H1 (cell line): ENCODE measurements around the gene EIF2B5. TPM values are rescaled to one million over a fixed set of nuclear protein-coding genes. Genes with fewer than 3 reads are reported as not detected.

ENCODE experiments used
- CTCF ChIA-PET: fragments of 300-600 bp; sonication (Branson Sonifier 250); formaldehyde crosslinking; loops from one replicate; lab custom pipeline; 2021; ENCODE audit not compliant: partially characterized antibody; lab: Charles Lee
- POLR2A ChIA-PET: fragments of 300-600 bp; sonication (Branson Sonifier 250); formaldehyde crosslinking; loops from one replicate; lab custom pipeline; 2021; ENCODE audit warnings: inconsistent platforms; ENCODE audit not compliant: partially characterized antibody; lab: Charles Lee
- DNase-seq, 2 experiments: peaks; one replicate each; pipeline versions ENCODE4 v3.0.0 to v3.0.0-alpha.2; 2010 to 2022; ENCODE audit warnings: low spot score in 2 of 2, low read depth in 1 of 2, mixed read lengths in 1 of 2
- FAIRE-seq: peaks from 2 replicates; lab custom pipeline; 2011; peaks lifted over from hg19 to GRCh38; lab: Jason Lieb, UNC
- H2AFZ ChIP-seq: 2 replicates; pipeline ENCODE4 v1.8.1; 2012; ENCODE audit warnings: low read length, inconsistent platforms
- H2AK5ac ChIP-seq: 2 replicates; pipeline ENCODE4 v1.6.1; 2013; ENCODE audit warnings: low read depth, low read length
- H2BK120ac ChIP-seq: replicated peaks from 2 replicates; pipeline ENCODE3; 2013; ENCODE audit warnings: low read depth, low read length, inconsistent platforms
- H2BK12ac ChIP-seq: 2 replicates; pipeline ENCODE4 v1.6.1; 2013; ENCODE audit warnings: low read depth, low read length
- H2BK15ac ChIP-seq: 2 replicates; pipeline ENCODE4 v1.6.1; 2013; ENCODE audit warnings: low read length
- H2BK20ac ChIP-seq: 2 replicates; pipeline ENCODE4 v1.6.1; 2013; ENCODE audit warnings: low read length
- H2BK5ac ChIP-seq: 2 replicates; pipeline ENCODE4 v1.6.1; 2013; ENCODE audit warnings: low read depth, low read length
- H3K14ac ChIP-seq: 2 replicates; pipeline ENCODE4 v1.6.1; 2013; ENCODE audit warnings: inconsistent platforms; ENCODE audit not compliant: insufficient read length
- H3K18ac ChIP-seq: 2 replicates; pipeline ENCODE4 v1.6.1; 2013; ENCODE audit warnings: low read length; ENCODE audit errors: extremely low read depth
- H3K23ac ChIP-seq: 2 replicates; pipeline ENCODE4 v1.6.1; 2013; ENCODE audit warnings: inconsistent platforms; ENCODE audit not compliant: insufficient read length
- H3K23me2 ChIP-seq: 2 replicates; pipeline ENCODE4 v1.6.1; 2013; ENCODE audit warnings: low read depth, low read length
- H3K27ac ChIP-seq: 2 replicates; pipeline ENCODE4 v1.6.1; 2011; ENCODE audit warnings: low read depth, low read length, inconsistent platforms
- H3K27me3 ChIP-seq, 4 experiments: replicated peaks in 1 of 4; 1 replicate in 1 of 4; 2 replicates in 3 of 4; pipeline versions ENCODE4 v1.6.1 to v1.8.1; 2011 to 2013; ENCODE audit warnings: low read length in 3 of 4, mild to moderate bottlenecking in 3 of 4, inconsistent platforms in 2 of 4, mixed read lengths in 2 of 4, moderate library complexity in 1 of 4; ENCODE audit not compliant: control insufficient read depth in 3 of 4, insufficient read depth in 3 of 4; ENCODE audit errors: extremely low read depth in 1 of 4
- H3K36me3 ChIP-seq, 4 experiments: 2 replicates each; pipeline versions ENCODE4 v1.6.1 to v1.8.1; 2011 to 2013; ENCODE audit warnings: mild to moderate bottlenecking in 4 of 4, low read length in 3 of 4, moderate library complexity in 2 of 4, control low read depth in 1 of 4, inconsistent platforms in 1 of 4; ENCODE audit not compliant: insufficient read depth in 4 of 4, control insufficient read depth in 2 of 4
- H3K4ac ChIP-seq: replicated peaks from 2 replicates; pipeline ENCODE3; 2013; ENCODE audit warnings: low read length, low read depth, mixed read lengths, inconsistent platforms; ENCODE audit not compliant: insufficient read length
- H3K4me1 ChIP-seq, 4 experiments: replicated peaks in 1 of 4; 1 replicate in 1 of 4; 2 replicates in 3 of 4; pipeline versions ENCODE4 v1.6.1 to v1.8.1; 2011 to 2013; ENCODE audit warnings: low read length in 3 of 4, inconsistent platforms in 2 of 4, mixed read lengths in 1 of 4; ENCODE audit not compliant: insufficient read depth in 4 of 4, control insufficient read depth in 3 of 4
- H3K4me2 ChIP-seq, 2 experiments: 2 replicates each; pipeline versions ENCODE4 v1.6.1 to v1.8.1; 2011 to 2013; ENCODE audit warnings: low read depth in 2 of 2, low read length in 2 of 2, control low read depth in 1 of 2, inconsistent platforms in 1 of 2, mild to moderate bottlenecking in 1 of 2; ENCODE audit not compliant: insufficient read depth in 1 of 2
- H3K4me3 ChIP-seq, 4 experiments: fragments of 200-600, 300-600 bp in 1 of 4; sonication (generic), shearing (Covaris generic), sonication (Bioruptor Twin) in 1 of 4; 2 replicates each; pipeline versions ENCODE4 v1.5.1 to v1.8.1; 2011 to 2016; ENCODE audit warnings: low read length in 4 of 4, low read depth in 3 of 4, control low read depth in 2 of 4, inconsistent platforms in 2 of 4, mild to moderate bottlenecking in 2 of 4, mixed read lengths in 1 of 4, moderate library complexity in 1 of 4; ENCODE audit not compliant: insufficient read depth in 2 of 4; ENCODE audit errors: extremely low read depth in 1 of 4
- H3K56ac ChIP-seq: replicated peaks from 2 replicates; pipeline ENCODE3; 2013; ENCODE audit warnings: low read depth, mild to moderate bottlenecking, mixed read lengths, low read length, inconsistent platforms; ENCODE audit not compliant: insufficient read length
- H3K79me1 ChIP-seq: 2 replicates; pipeline ENCODE4 v1.6.1; 2013; ENCODE audit warnings: low read depth, low read length, control low read depth
- H3K79me2 ChIP-seq, 2 experiments: 2 replicates each; pipeline versions ENCODE4 v1.6.1 to v1.8.1; 2012 to 2013; ENCODE audit warnings: low read length in 2 of 2, mild to moderate bottlenecking in 2 of 2, inconsistent platforms in 1 of 2; ENCODE audit not compliant: insufficient read depth in 2 of 2, control insufficient read depth in 1 of 2
- H3K9ac ChIP-seq, 4 experiments: replicated peaks in 1 of 4; 1 replicate in 1 of 4; 2 replicates in 3 of 4; pipeline versions ENCODE4 v1.6.1 to v1.8.1; 2011 to 2013; ENCODE audit warnings: low read depth in 3 of 4, low read length in 3 of 4, control low read depth in 2 of 4, mild to moderate bottlenecking in 2 of 4, moderate library complexity in 2 of 4, inconsistent platforms in 1 of 4; ENCODE audit errors: extremely low read depth in 1 of 4
- H3K9me3 ChIP-seq, 2 experiments: 2 replicates each; pipeline versions ENCODE4 v1.6.1 to v1.8.1; 2012 to 2013; ENCODE audit warnings: mild to moderate bottlenecking in 2 of 2, moderate library complexity in 2 of 2, control low read depth in 1 of 2, inconsistent platforms in 1 of 2, low read depth in 1 of 2, low read length in 1 of 2, mixed read lengths in 1 of 2; ENCODE audit not compliant: insufficient read depth in 2 of 2
- H4K20me1 ChIP-seq, 2 experiments: replicated peaks in 1 of 2; 2 replicates each; pipeline versions ENCODE3 to v1.8.1; 2011 to 2013; ENCODE audit warnings: inconsistent platforms in 2 of 2, low read length in 2 of 2, mild to moderate bottlenecking in 1 of 2; ENCODE audit not compliant: insufficient read depth in 2 of 2, control insufficient read depth in 1 of 2
- H4K5ac ChIP-seq: 2 replicates; pipeline ENCODE4 v1.6.1; 2013; ENCODE audit warnings: low read length, low read depth, mixed read lengths, inconsistent platforms; ENCODE audit not compliant: insufficient read length
- H4K8ac ChIP-seq: 2 replicates; pipeline ENCODE4 v1.8.0; 2013; ENCODE audit warnings: mild to moderate bottlenecking, moderate library complexity, low read length, inconsistent platforms; ENCODE audit not compliant: insufficient read depth; ENCODE audit errors: extremely low read depth
- H4K91ac ChIP-seq: replicated peaks from 2 replicates; pipeline ENCODE3; 2013; ENCODE audit warnings: low read length, mixed read lengths, inconsistent platforms; ENCODE audit not compliant: insufficient read length
- CEBPB ChIP-seq: IDR thresholded peaks from 2 replicates; pipeline ENCODE4 v1.6.1; 2012; ENCODE audit warnings: low read depth, low read length
- RAD21 ChIP-seq, 2 experiments: IDR thresholded peaks in 1 of 2; conservative IDR thresholded peaks in 1 of 2; 2 replicates each; pipeline ENCODE4 v1.6.1; 2011; ENCODE audit warnings: low read depth in 2 of 2, low read length in 2 of 2, improper control_type of control experiment in 1 of 2, inconsistent platforms in 1 of 2, mild to moderate bottlenecking in 1 of 2, moderate library complexity in 1 of 2
- WGBS, 2 experiments: shearing (Covaris generic) in 1 of 2; methylation state at CpG; one replicate each; pipeline versions ENCODE4 v1.1.6 to v1.1.7; 2013 to 2015; ENCODE audit warnings: low lambda C conversion rate in 2 of 2, mixed read lengths in 2 of 2, inconsistent platforms in 1 of 2, low coverage in 1 of 2, missing lambda C conversion rate in 1 of 2; ENCODE audit not compliant: insufficient replicate concordance in 2 of 2, insufficient coverage in 1 of 2, insufficient read length in 1 of 2; ENCODE audit errors: extremely low coverage in 1 of 2, missing lambda C conversion rate in 1 of 2; 5-methylcytosine and 5-hydroxymethylcytosine counted together
- polyA plus RNA-seq, 7 experiments: library from polyadenylated mRNA; depleted of rRNA in 3 of 7; stranded (reverse) in 5 of 7; unstranded in 2 of 7; fragments of >200 nt in 5 of 7; fragments of 200-250 nt in 2 of 7; gene quantifications; 1 replicate in 5 of 7; 2 replicates in 1 of 7; 4 replicates in 1 of 7; pipeline versions ENCODE4 v1.2.1 to v1.2.3, GENCODE V29; 2011 to 2013; ENCODE audit warnings: missing spikeins in 2 of 7, mixed read lengths in 2 of 7
- total RNA-seq: library from RNA; stranded (reverse); fragmentation: NEBNext Ultra II Directional; extraction: Animal tissue kit (Norgen Biotek cat#: 25700); gene quantifications from 2 replicates; pipeline ENCODE4 v1.2.1, GENCODE V29; 2021

Gene EIF2B5
- total and polyA plus RNA-seq, 2 of the 8 experiments (the other 6 are each of a cell fraction or from before 2014, with no cell fraction given) = 33.1 to 40.0 TPM

GRCh38 chr3:184144505-184144904 is 9.3 kb downstream of the EIF2B5 start:
- peak; percentile 41; the same call in 1 of the 2 replicates for TF ChIP-seq CEBPB
- TF ChIP-seq RAD21 (IDR thresholded peaks at IDR 0.05 in 1 of 2, conservative IDR thresholded peaks at IDR 0.05 in 1 of 2; ENCODE audit: low read depth in 2 of 2, low read length in 2 of 2) = no peak
- Histone ChIP-seq H3K14ac (no peak overlapping the region), H3K79me1 (peaks cover 2% of the 10 kb centered on the region; the same call in 1 of the 2 replicates), H3K4me2 (no peak overlapping the region), H3K27ac (no peak overlapping the region), H2BK120ac (no peak overlapping the region), H2BK15ac (no peak overlapping the region), H3K18ac (no peak overlapping the region), H2BK20ac (no peak overlapping the region), H3K4me3 (no peak overlapping the region), H2BK12ac (no peak overlapping the region), H4K91ac (no peak overlapping the region), H2AFZ (no peak overlapping the region), H3K23ac (no peak overlapping the region), H2AK5ac (no peak overlapping the region), H3K23me2 (no peaks in the 10 kb centered on the region), H3K27me3 (no peaks in the 10 kb centered on the region), H2BK5ac (no peak overlapping the region), H3K9ac (no peak overlapping the region), H3K36me3 (peaks cover 11 to 51% (median 34%) of the 10 kb centered on the region in 4 experiments), H4K5ac (no peak overlapping the region), H3K4me1 (no peaks in the 10 kb centered on the region), H4K20me1 (peaks cover 0 to 3% of the 10 kb centered on the region in 2 experiments), H3K9me3 (no peaks in the 10 kb centered on the region), H3K56ac (no peak overlapping the region), H3K4ac (no peak overlapping the region), H3K79me2 (no peaks in the 10 kb centered on the region; a peak in 1 of 4 replicates), H4K8ac (no peak overlapping the region)
- ChIA-PET CTCF (interaction anchor here (0.7 to 3.5 kb wide), 34 partner anchors 9 to 251 kb away, joined by 3 to 28 read pairs (median 4); partner anchors contain the start of genes ABCF3, EEF1AKMT4, EIF2B5 and PSMD2), POLR2A (interaction anchor here (0.9 to 4.6 kb wide), 8 partner anchors 10 to 168 kb away, joined by 3 to 26 read pairs (median 3); partner anchors contain the start of genes ALG3 and EIF2B5)
- FAIRE-seq (no peak), DNase-seq (no peak)
- WGBS, 2 experiments = 94% methylated on average over 5 of the region's 5 CpGs; no CpG with 5 or more reads in 1 of the 2 experiments
